Esophagus (tissue), 2 donors: Measurements from ENCODE around the gene WIPF2. TPM values are rescaled to one million over a fixed set of nuclear protein-coding genes. Genes with fewer than 3 reads are reported as not detected.
"Not testable (repeated sequence)": the region's sequence is repeated elsewhere in the genome, so short reads cannot be mapped to it uniquely, and the experiment has no call there.

Experiments used
- H3K27ac ChIP-seq, 2 donors: one replicate each; pipeline ENCODE4 v1.5.1; 2013; ENCODE audit warnings: low read depth in 2 of 2, mild to moderate bottlenecking in 2 of 2, inconsistent platforms in 1 of 2, low read length in 1 of 2, moderate library complexity in 1 of 2
- H3K27me3 ChIP-seq, 2 donors: one replicate each; pipeline ENCODE4 v1.6.1; 2013; ENCODE audit warnings: low read length in 2 of 2, control low read depth in 1 of 2, mild to moderate bottlenecking in 1 of 2; ENCODE audit not compliant: insufficient read depth in 2 of 2, control insufficient read depth in 1 of 2
- H3K36me3 ChIP-seq, 2 donors: one replicate each; pipeline ENCODE4 v1.6.1; 2013; ENCODE audit warnings: low read length in 1 of 2; ENCODE audit not compliant: control insufficient read depth in 2 of 2, insufficient read depth in 2 of 2
- H3K4me1 ChIP-seq, 2 donors: one replicate each; pipeline ENCODE4 v1.6.1; 2013; ENCODE audit warnings: low read length in 1 of 2; ENCODE audit not compliant: control insufficient read depth in 2 of 2, insufficient read depth in 2 of 2
- H3K4me3 ChIP-seq, 2 donors: one replicate each; pipeline ENCODE4 v1.5.1; 2013; ENCODE audit warnings: low read length in 2 of 2, mild to moderate bottlenecking in 2 of 2, low read depth in 1 of 2, moderate library complexity in 1 of 2
- H3K9me3 ChIP-seq, 2 donors: one replicate each; pipeline ENCODE4 v1.6.1; 2013; ENCODE audit warnings: mild to moderate bottlenecking in 2 of 2, low read depth in 1 of 2, low read length in 1 of 2, moderate library complexity in 1 of 2; ENCODE audit not compliant: control insufficient read depth in 2 of 2, insufficient read depth in 1 of 2
- WGBS, 2 donors: extraction: QIAGEN DNeasy Blood & Tissue Kit; methylation state at CpG; one replicate each; pipeline ENCODE4 v1.1.7; 2013; 5-methylcytosine and 5-hydroxymethylcytosine counted together
- polyA plus RNA-seq, 2 donors: library from polyadenylated mRNA; stranded (reverse); fragments of 200-250 nt; gene quantifications; one replicate each; pipeline ENCODE4 v1.2.3, GENCODE V29; 2013
- donor health status: healthy with polysubstance abuse.
- donor health status: Bipolar disorder and iron deficiency.

WIPF2 gene
- polyA plus RNA-seq, 2 donors = 9.1 to 15.3 TPM

DNA sequence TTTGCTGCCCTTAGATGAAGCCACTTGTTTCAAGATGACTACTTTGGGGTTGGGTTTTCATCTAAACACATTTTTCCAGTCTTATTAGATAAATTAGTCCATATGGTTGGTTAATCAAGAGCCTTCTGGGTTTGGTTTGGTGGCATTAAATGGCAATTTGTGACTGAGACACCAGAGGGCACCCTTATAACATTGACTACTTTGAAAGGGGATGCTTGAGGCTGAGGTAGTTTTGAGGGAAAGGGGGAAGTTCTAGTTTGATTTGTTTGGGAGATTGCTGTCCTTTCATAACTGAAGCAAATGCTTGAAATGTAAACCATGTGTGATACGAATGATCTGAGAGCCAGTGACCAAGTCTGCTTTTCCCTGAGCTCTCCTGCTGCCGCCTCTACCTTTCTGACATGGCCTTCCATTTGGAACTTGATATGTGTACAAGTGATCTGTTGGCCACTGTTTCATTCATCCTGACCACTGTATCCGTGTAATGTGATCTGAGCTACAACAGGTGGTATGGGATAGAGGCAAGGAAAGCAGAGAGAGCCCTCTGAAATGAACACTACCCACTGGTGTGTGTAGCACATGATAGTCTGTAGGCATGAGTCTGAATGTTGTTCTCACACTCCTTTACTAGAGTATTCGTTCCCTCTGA lies 84.0 kb downstream of the WIPF2 start:
- Histone ChIP-seq H3K4me1 (peaks cover 0 to 11% of the 10 kb centered on the region in 2 donors), H3K27ac (no peak overlapping the region), H3K4me3 (no peak overlapping the region), H3K36me3 (no peaks in the 10 kb centered on the region), H3K9me3 (no peaks in the 10 kb centered on the region), H3K27me3 (no peaks in the 10 kb centered on the region)
- WGBS, 2 donors = 41 to 47% methylated on average over 4 of the region's 4 CpGs

DNA sequence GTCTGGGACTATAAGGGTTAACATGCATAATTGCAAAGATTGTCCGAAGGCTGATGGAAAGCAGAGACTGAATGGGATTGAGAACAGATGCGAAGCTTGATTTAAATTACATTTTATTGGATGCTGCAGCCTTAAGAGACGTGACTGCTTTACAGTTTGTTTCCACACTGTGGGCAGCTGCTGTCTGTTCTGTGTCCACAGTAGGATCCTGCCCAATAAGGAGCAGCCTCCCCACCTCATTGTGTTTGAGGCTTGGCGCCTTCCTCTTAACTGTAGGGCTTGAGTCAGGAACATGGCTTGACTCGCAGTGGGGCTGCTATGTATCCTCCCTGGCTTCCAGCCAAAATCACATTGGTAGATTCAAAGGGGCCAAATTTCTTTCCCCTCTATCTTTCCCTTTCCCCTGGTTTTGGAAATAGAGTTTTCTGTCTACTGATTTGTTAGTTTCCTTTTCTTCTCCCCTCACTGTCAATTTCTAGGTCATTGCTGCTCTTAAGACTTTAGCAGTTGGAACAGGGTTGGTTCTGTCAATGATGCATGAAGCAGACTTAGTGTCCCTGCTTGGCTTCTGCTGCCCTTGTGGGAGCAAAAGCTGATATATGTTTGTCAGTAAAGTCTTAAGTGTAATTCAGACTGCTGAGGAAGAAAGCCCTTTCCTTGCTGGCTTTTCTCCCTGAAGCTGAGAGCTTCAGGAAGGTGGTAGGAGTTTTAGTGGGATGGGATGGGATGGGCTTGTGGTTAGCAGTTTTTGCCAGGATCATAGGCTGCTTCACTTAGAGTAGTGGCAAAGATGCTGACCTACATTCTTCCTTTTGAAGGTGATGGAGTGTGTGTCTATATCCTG lies 84.8 kb downstream of the WIPF2 start:
- Histone ChIP-seq H3K4me1 (peaks cover 0 to 16% of the 10 kb centered on the region in 2 donors), H3K27ac (peak overlapping the region in 1 of 2 donors; percentile 28), H3K9me3 (no peaks in the 10 kb centered on the region), H3K4me3 (no peak overlapping the region), H3K27me3 (no peaks in the 10 kb centered on the region), H3K36me3 (no peaks in the 10 kb centered on the region)
- 30 to 47% methylated on average over 5 of the region's 5 CpGs for WGBS, 2 donors

DNA sequence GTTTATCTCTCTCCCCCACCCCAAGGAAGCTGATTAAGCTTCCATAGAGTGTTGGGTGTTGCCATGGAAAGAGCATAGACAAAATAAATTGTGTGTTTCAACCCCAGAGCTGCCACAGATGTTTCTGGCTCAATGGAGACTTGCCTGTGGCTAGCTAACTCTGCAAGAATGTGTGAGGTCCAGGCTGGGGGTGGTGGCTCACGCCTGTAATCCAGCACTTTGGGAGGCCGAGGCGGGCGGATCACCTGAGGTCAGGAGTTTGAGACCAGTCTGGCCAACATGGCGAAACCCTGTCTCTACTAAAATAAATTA lies 85.4 kb downstream of the WIPF2 start:
- WGBS, 2 donors = 73% methylated on average over 5 of the region's 5 CpGs
- peaks cover 0 to 22% of the 10 kb centered on the region in 2 donors for H3K4me1 ChIP-seq
- H3K4me3 ChIP-seq, H3K27me3 ChIP-seq, H3K9me3 ChIP-seq, H3K27ac ChIP-seq, H3K36me3 ChIP-seq: not testable (repeated sequence)

DNA sequence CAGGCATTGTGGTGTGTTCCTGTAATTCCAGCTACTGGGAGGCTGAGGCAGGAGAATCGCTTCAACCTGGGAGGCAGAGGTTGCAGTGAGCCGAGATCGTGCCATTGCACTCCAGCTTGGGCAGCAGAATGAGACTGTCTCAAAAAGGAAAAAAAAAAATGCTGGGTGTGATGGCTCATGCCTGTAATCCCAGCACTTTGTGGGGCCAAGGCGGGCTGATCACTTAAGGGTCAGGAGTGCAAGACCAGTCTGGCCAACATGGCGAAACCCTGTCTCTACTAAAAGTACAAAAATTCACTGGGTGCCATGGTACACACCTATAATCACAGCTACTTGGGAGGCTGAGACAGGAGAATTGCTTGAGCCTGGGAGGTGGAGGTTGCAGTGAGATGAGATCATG lies 85.8 kb downstream of the WIPF2 start:
- not testable (repeated sequence) for H3K27ac ChIP-seq, H3K27me3 ChIP-seq, H3K4me3 ChIP-seq, H3K36me3 ChIP-seq, H3K9me3 ChIP-seq
- 90 to 97% methylated on average over 5 of the region's 5 CpGs for WGBS, 2 donors
- H3K4me1 ChIP-seq = peaks cover 0 to 25% of the 10 kb centered on the region in 2 donors

DNA sequence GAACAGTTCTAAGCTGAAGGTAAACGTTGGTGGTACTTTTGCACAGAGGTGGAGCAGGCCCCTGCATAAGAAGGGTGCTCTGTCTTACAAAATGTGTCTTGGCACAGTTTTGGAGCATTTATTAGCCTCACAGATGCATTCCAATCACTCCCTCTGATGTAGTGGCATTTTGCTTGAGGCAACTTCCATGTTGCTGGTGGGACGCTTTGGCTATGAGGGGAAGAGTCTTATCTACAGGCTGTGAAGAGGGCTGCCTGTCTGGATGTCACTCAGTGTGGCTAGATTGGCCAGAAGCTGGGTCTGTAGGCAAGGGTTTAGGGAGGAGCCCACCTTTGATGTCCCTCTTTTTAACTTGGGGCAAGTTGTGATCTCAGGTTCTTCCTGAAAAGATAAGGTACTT lies 87.3 kb downstream of the WIPF2 start:
- H3K27me3 ChIP-seq = no peaks in the 10 kb centered on the region
- no peak overlapping the region for H3K4me3 ChIP-seq
- 40 to 59% methylated on average over 2 of the region's 2 CpGs for WGBS, 2 donors
- H3K36me3 ChIP-seq = no peaks in the 10 kb centered on the region
- H3K27ac ChIP-seq = peak overlapping the region; percentile 30 to 62
- peaks cover 8 to 36% of the 10 kb centered on the region in 2 donors for H3K4me1 ChIP-seq
- H3K9me3 ChIP-seq = no peaks in the 10 kb centered on the region

DNA sequence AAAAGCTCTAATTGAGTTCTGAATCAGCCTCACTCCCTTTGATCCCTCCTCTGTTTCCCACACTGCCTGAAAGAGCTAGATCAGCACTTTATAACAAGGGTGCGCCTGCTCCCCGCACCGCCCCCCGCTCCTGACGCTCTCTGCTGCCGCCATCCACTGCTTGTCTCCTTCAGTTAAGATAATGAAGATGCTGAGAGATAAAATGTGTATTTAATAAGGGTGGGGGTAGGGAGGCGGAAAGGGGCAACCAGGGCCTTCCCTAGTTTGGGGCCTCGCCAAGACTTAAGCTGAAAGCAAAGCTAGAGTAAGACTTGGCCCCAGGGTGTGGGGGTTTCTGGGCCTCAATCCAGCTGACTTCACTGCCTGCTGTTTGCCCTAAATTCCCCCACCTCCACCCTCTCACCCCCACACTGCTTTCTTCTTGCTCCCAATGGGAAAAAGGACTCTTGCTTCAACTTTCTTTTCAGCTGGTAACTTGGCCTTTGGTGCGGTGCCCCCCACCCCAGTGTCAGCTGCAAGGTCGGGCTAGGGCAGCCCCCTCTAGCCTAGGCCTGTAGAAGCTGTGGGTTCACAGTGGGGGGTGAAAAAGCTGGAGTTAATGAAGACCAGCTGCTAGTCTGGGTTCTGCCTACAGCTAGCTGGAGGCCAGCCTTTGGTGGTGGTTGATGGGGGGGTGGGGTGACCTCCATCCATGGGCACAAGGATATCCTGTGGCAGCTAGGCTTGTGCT lies 88.1 kb downstream of the WIPF2 start:
- no peaks in the 10 kb centered on the region for H3K27me3 ChIP-seq
- peak overlapping the region; percentile 30 to 70 for H3K27ac ChIP-seq
- no peaks in the 10 kb centered on the region for H3K36me3 ChIP-seq
- H3K4me3 ChIP-seq = no peak overlapping the region
- peaks cover 10 to 41% of the 10 kb centered on the region in 2 donors for H3K4me1 ChIP-seq
- no peaks in the 10 kb centered on the region for H3K9me3 ChIP-seq
- WGBS, 2 donors = 35 to 39% methylated on average over 10 of the region's 10 CpGs

DNA sequence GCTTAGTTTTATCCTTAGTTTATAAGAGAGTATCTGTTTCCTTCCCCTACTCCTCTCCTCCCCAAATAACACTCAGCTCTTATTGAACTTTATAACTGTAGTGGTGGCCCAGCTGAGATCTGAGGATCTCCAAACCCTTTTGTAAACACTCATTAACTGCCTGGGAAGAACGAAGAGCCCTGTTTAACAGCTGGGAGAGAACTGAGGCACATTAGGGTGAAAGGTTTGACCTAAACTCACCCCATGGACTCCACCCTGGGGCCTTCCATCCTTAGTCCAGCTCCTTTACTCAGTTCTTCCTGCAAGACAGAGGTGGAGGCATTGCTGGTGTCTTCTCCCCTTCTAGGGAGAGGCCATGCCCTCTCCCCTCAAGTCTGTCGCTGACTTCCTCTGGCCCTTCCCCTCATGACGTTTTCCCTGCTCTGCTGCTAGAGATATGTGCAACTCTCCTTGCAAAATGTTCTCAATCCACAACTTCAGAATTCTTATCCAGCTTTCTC lies 88.7 kb downstream of the WIPF2 start:
- WGBS, 2 donors = 39 to 42% methylated on average over 3 of the region's 3 CpGs
- H3K27me3 ChIP-seq = no peaks in the 10 kb centered on the region
- H3K4me3 ChIP-seq = peak overlapping the region in 1 of 2 donors; percentile 1
- H3K9me3 ChIP-seq = no peaks in the 10 kb centered on the region
- H3K27ac ChIP-seq = peak overlapping the region; percentile 30 to 63
- H3K36me3 ChIP-seq = no peaks in the 10 kb centered on the region
- H3K4me1 ChIP-seq = peaks cover 13 to 45% of the 10 kb centered on the region in 2 donors

DNA sequence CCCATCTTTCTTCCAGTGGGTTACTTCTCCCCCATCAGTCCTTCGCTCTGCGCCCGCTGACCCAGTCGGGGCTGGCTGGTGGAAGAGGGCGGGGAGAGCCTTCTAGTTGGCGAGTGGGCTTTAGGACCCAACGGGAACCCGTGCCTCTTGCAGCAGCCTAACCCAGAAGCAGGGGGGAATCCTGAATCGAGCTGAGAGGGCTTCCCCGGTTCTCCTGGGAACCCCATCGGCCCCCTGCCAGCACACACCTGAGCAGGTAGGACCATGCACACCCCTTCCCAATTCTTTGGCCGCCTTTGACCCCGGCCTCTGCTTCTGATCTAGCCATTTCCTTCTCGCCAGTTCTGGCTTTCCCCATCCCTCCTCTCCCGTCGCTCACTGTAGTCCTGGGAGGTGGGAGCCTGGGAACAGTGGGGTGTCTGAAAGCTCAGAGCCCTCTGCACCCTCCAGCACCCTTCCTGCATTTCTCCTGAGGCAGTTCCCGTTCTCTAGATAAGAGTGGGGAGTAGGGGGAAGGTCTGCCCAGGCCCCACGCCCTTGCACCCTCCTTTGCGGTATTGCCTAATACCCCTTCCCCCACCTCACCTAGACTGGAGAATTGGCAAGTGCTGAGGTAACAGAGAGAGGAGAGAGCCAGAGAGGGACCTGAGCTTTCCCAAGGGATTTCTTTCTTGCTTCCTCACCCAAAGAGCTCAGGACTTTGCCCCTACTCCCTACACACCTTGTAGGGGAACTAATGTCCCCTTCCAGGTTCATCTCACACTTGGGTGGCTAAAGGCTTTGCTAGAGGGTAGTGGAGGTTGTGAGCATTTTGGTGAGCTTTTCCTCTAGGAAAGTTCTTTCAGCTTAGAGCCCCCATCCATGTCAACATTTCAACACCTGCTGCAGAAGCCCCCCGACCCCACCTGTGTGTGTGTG lies 90.2 kb downstream of the WIPF2 start, which contains the start of gene RARA:
Gene RARA (plus strand): TSS at position 150 of the 918 bp plus-strand sequence. CDS start 22,039 bp downstream, outside the sequence.
- Histone ChIP-seq H3K36me3 (no peaks in the 10 kb centered on the region), H3K27ac (peak within 1 kb of the TSS in 1 of 2 donors; percentile 63), H3K4me3 (peak within 1 kb of the TSS; percentile 40 to 49), H3K27me3 (no peaks in the 10 kb centered on the region), H3K9me3 (no peaks in the 10 kb centered on the region), H3K4me1 (peaks cover 16 to 53% of the 10 kb centered on the region in 2 donors)
- 16 to 17% methylated on average over 20 of the region's 20 CpGs for WGBS, 2 donors
